GM12801 (cell line): ENCODE data around the gene CENPE.

ENCODE experiments used
- CTCF ChIP-seq: IDR thresholded peaks from one replicate; pipeline ENCODE4 v1.5.1; 2011; ENCODE audit warnings: control low read depth; ENCODE audit not compliant: insufficient read length; ENCODE audit errors: extremely low read depth

Gene CENPE

GRCh38 chr4:103198111-103198765 lies at the start of gene CENPE:
TSS of gene CENPE (minus strand) at chr4:103198343. CDS start at chr4:103198319, 24 bp downstream.
- TF ChIP-seq CTCF: no peak

GRCh38 chr4:103244251-103244650 lies 46.1 kb upstream of the CENPE start:
- no peak for TF ChIP-seq CTCF

GRCh38 chr4:103207673-103208072 lies 9.5 kb upstream of the CENPE start:
- TF ChIP-seq CTCF: no peak

- TF ChIP-seq CTCF: no peak
Observed at GRCh38 chr4:103204111-103204510, 6.0 kb upstream of the CENPE start.

GRCh38 chr4:103201724-103202123 lies 3.6 kb upstream of the CENPE start:
- TF ChIP-seq CTCF: no peak

- no peak for TF ChIP-seq CTCF
Observed at GRCh38 chr4:103201253-103201652, 3.1 kb upstream of the CENPE start.

GRCh38 chr4:103199009-103199408 lies 866 bp upstream of the CENPE start:
- no peak for TF ChIP-seq CTCF

- TF ChIP-seq CTCF: no peak
Observed at GRCh38 chr4:103197765-103198110, 405 bp downstream of the CENPE start.
